Keratinocyte (primary cell): ENCODE data around the gene CPNE9. TPM values are rescaled to one million over a fixed set of nuclear protein-coding genes. Genes with fewer than 3 reads are reported as not detected.

Source experiments
- DNase-seq: peaks from one replicate; pipeline ENCODE4 v3.0.0-alpha.2; 2011; ENCODE audit warnings: low read depth, missing footprints, low spot score
- FAIRE-seq: peaks from 2 replicates; lab custom pipeline; 2011; peaks lifted over from hg19 to GRCh38; lab: Jason Lieb, UNC
- H2AFZ ChIP-seq: 2 replicates; pipeline ENCODE4 v1.6.0; 2012; ENCODE audit warnings: low read length, control low read depth, inconsistent platforms; ENCODE audit not compliant: control insufficient read depth
- H3K27ac ChIP-seq: 2 replicates; pipeline ENCODE4 v1.5.1; 2011; ENCODE audit warnings: low read length; ENCODE audit not compliant: control insufficient read depth, insufficient read depth
- H3K27me3 ChIP-seq: 3 replicates; pipeline ENCODE4 v1.6.0; 2011; ENCODE audit warnings: low read length; ENCODE audit not compliant: control insufficient read depth, insufficient read depth; ENCODE audit errors: extremely low read depth
- H3K36me3 ChIP-seq, 2 experiments: 2 replicates in 1 of 2; 3 replicates in 1 of 2; pipeline ENCODE4 v1.5.1; 2011; ENCODE audit warnings: low read length in 2 of 2, mild to moderate bottlenecking in 1 of 2; ENCODE audit not compliant: control insufficient read depth in 2 of 2, insufficient read depth in 2 of 2; ENCODE audit errors: extremely low read depth in 1 of 2
- H3K4me1 ChIP-seq: 3 replicates; pipeline ENCODE4 v1.5.1; 2011; ENCODE audit warnings: low read length; ENCODE audit not compliant: control insufficient read depth, insufficient read depth; ENCODE audit errors: extremely low read depth
- H3K4me2 ChIP-seq: 3 replicates; pipeline ENCODE4 v1.6.0; 2011; ENCODE audit warnings: low read depth, low read length; ENCODE audit not compliant: control insufficient read depth, insufficient read depth; ENCODE audit errors: extremely low read depth
- H3K4me3 ChIP-seq, 3 experiments: fragments of 200-600 bp in 1 of 3; sonication (generic) in 1 of 3; 2 replicates in 2 of 3; 3 replicates in 1 of 3; pipeline ENCODE4 v1.5.1; 2011 to 2016; ENCODE audit warnings: low read length in 3 of 3, mild to moderate bottlenecking in 3 of 3, control low read depth in 2 of 3, inconsistent platforms in 1 of 3, low read depth in 1 of 3, mixed read lengths in 1 of 3, mixed run types in 1 of 3, moderate library complexity in 1 of 3; ENCODE audit not compliant: control insufficient read depth in 2 of 3, insufficient read depth in 2 of 3; ENCODE audit errors: extremely low read depth in 1 of 3
- H3K79me2 ChIP-seq: 2 replicates; pipeline ENCODE4 v1.6.0; 2012; ENCODE audit warnings: low read length; ENCODE audit not compliant: control insufficient read depth, insufficient read depth
- H3K9ac ChIP-seq: 3 replicates; pipeline ENCODE4 v1.6.0; 2011; ENCODE audit warnings: low read length; ENCODE audit not compliant: control insufficient read depth, insufficient read depth; ENCODE audit errors: extremely low read depth
- H3K9me1 ChIP-seq: 3 replicates; pipeline ENCODE4 v1.6.0; 2011; ENCODE audit warnings: low read length; ENCODE audit not compliant: control insufficient read depth, insufficient read depth; ENCODE audit errors: extremely low read depth
- H3K9me3 ChIP-seq: 2 replicates; pipeline ENCODE4 v1.5.1; 2012; ENCODE audit warnings: low read depth, low read length; ENCODE audit not compliant: control insufficient read depth
- H4K20me1 ChIP-seq: 3 replicates; pipeline ENCODE4 v1.6.0; 2011; ENCODE audit warnings: low read length; ENCODE audit not compliant: control insufficient read depth, insufficient read depth; ENCODE audit errors: extremely low read depth
- CTCF ChIP-seq, 3 experiments: IDR thresholded peaks in 1 of 3; conservative IDR thresholded peaks in 1 of 3; optimal IDR thresholded peaks in 1 of 3; 2 replicates in 2 of 3; 3 replicates in 1 of 3; pipeline versions ENCODE3 to v1.5.1; 2011; ENCODE audit warnings: low read length in 3 of 3, mild to moderate bottlenecking in 3 of 3, moderate library complexity in 2 of 3, control low read depth in 1 of 3, inconsistent platforms in 1 of 3; ENCODE audit not compliant: insufficient read depth in 2 of 3; ENCODE audit errors: extremely low read depth in 1 of 3
- EZH2 ChIP-seq: IDR thresholded peaks from one replicate; pipeline ENCODE4 v1.6.1; 2012; ENCODE audit warnings: inconsistent platforms, mild to moderate bottlenecking, low read length, moderate library complexity
- dilution Hi-C: fragments of 300-500 bp; cut with MboI; formaldehyde crosslinking; loops from one replicate; pipeline ENCODE4 v1.7.0; 2020; ENCODE audit warnings: low sequenced_read_pairs; ENCODE audit not compliant: extremely low pct_ligation_motif_present
- polyA plus RNA-seq, 5 experiments: library from polyadenylated mRNA; depleted of rRNA in 3 of 5; stranded (reverse) in 3 of 5; stranded (forward) in 1 of 5; unstranded in 1 of 5; fragments of >200 nt; gene quantifications; 1 replicate in 1 of 5; 2 replicates in 3 of 5; 3 replicates in 1 of 5; pipeline versions ENCODE4 v1.2.1 to v1.2.3, GENCODE V29; 2011 to 2012; ENCODE audit warnings: missing spikeins in 2 of 5, low read depth in 1 of 5, low replicate concordance in 1 of 5

CPNE9 gene
- polyA plus RNA-seq, 1 donor (not counting 4 experiments of a cell fraction or from before 2014, with no cell fraction given): not detected

DNA sequence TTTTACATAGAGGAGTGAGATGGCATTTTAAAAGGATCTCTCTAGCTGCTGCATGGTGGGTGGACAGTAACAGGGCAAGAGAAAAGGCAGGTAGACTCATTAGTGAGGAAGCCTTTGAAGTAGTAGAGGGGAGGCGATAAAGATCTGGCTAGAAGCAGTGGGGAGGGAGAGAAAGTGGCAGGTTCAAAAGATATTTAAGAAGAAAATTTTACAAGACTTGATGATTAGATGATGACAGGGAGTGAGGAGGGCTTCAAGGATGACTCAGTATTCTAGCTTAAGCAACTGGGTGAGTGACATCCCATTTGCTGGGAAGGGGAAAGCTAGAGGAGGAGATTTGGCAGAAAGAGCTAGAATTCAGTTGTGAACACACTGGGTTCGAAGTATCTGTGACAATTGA, 24.1 kb downstream of the CPNE9 start:
- Histone ChIP-seq H3K9ac (no peak overlapping the region), H3K27ac (no peak overlapping the region), H3K4me2 (no peak overlapping the region), H3K4me3 (no peak overlapping the region), H4K20me1 (peaks cover 3% of the 10 kb centered on the region), H3K9me3 (no peaks in the 10 kb centered on the region), H3K9me1 (no peaks in the 10 kb centered on the region), H3K36me3 (no peaks in the 10 kb centered on the region), H3K4me1 (peaks cover 8% of the 10 kb centered on the region), H3K79me2 (peaks cover 11% of the 10 kb centered on the region), H3K27me3 (no peaks in the 10 kb centered on the region), H2AFZ (no peak overlapping the region)
- dilution Hi-C loops: no loop called here
- DNase-seq: no peak
- no peak for FAIRE-seq
- TF ChIP-seq CTCF (optimal IDR thresholded peaks at IDR 0.05 in 1 of 3, IDR thresholded peaks at IDR 0.05 in 1 of 3, conservative IDR thresholded peaks at IDR 0.05 in 1 of 3; ENCODE audit: extremely low read depth in 1 of 3, insufficient read depth in 2 of 3, low read length in 3 of 3): no peak
- no peak for TF ChIP-seq EZH2

DNA sequence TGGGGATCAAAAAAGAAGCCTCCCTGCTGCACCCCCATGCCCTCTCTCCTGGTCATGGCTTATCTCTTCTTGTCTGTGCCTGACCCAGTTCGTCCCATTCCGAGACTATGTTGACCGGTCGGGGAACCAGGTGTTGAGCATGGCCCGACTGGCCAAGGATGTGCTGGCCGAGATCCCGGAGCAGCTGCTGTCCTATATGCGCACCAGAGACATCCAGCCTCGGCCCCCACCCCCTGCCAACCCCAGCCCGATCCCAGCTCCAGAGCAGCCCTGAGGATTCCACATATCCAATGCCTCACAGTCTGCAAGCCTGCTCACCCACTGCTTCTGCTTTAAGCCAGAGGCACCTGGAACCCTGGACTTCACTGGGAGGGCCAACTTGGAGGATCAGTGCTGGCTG, 25.8 kb downstream of the CPNE9 start:
- peaks cover 15% of the 10 kb centered on the region for H3K4me1 ChIP-seq
- H3K9me1 ChIP-seq: no peaks in the 10 kb centered on the region
- H4K20me1 ChIP-seq: peaks cover 6% of the 10 kb centered on the region
- no peak for FAIRE-seq
- DNase-seq: no peak
- H3K27me3 ChIP-seq: no peaks in the 10 kb centered on the region
- no peaks in the 10 kb centered on the region for H3K9me3 ChIP-seq
- peaks cover 3 to 5% of the 10 kb centered on the region in 2 experiments for H3K36me3 ChIP-seq
- H3K4me2 ChIP-seq: no peak overlapping the region
- no peak overlapping the region for H3K9ac ChIP-seq
- H2AFZ ChIP-seq: no peak overlapping the region
- dilution Hi-C loops: no loop called here
- no peak overlapping the region for H3K27ac ChIP-seq
- H3K79me2 ChIP-seq: peaks cover 28% of the 10 kb centered on the region
- TF ChIP-seq CTCF (optimal IDR thresholded peaks at IDR 0.05 in 1 of 3, IDR thresholded peaks at IDR 0.05 in 1 of 3, conservative IDR thresholded peaks at IDR 0.05 in 1 of 3; ENCODE audit: extremely low read depth in 1 of 3, insufficient read depth in 2 of 3, low read length in 3 of 3): no peak
- no peak for TF ChIP-seq EZH2
- no peak overlapping the region for H3K4me3 ChIP-seq
